Ovary (tissue), 9 donors: Measurements from ENCODE around the gene MBOAT7. TPM values are rescaled to one million over a fixed set of nuclear protein-coding genes. Genes with fewer than 3 reads are reported as not detected.

Experiments used
- DNase-seq, 5 donors: peaks; one replicate each; pipeline ENCODE4 v3.0.0-alpha.2; 2019 to 2020
- H3K27ac ChIP-seq, 2 donors: fragments of 200-600 bp; one replicate each; pipeline versions ENCODE4 v1.5.1 to v1.8.0; 2019 to 2022
- H3K27me3 ChIP-seq: fragments of 200-600 bp; one replicate; pipeline ENCODE4 v1.8.0; 2022
- H3K36me3 ChIP-seq: fragments of 200-600 bp; sonication (generic); one replicate; pipeline ENCODE4 v1.5.1; 2019
- H3K4me1 ChIP-seq: one replicate; pipeline ENCODE4 v1.8.1; 2013; ENCODE audit warnings: mild to moderate bottlenecking, moderate library complexity; ENCODE audit not compliant: insufficient read depth
- H3K4me3 ChIP-seq: fragments of 200-600 bp; sonication (generic); one replicate; pipeline ENCODE4 v1.5.1; 2017
- H3K9me3 ChIP-seq, 2 donors: fragments of 200-600 bp in 1 of 2; sonication (generic) in 1 of 2; one replicate each; pipeline versions ENCODE4 v1.5.1 to v1.8.1; 2013 to 2019; ENCODE audit warnings: mild to moderate bottlenecking in 1 of 2, moderate library complexity in 1 of 2
- CTCF ChIP-seq, 3 donors: fragments of 450-650 bp in 2 of 3; fragments of 200-600 bp in 1 of 3; IDR thresholded peaks; one replicate each; pipeline versions ENCODE4 v1.5.1 to v1.8.0; 2016 to 2022; ENCODE audit warnings: antibody characterized with exemption in 3 of 3, mild to moderate bottlenecking in 1 of 3
- EP300 ChIP-seq: sonication (generic); formaldehyde crosslinking; IDR thresholded peaks from one replicate; pipeline ENCODE4 v1.6.1; 2017; ENCODE audit warnings: antibody characterized with exemption
- POLR2A ChIP-seq: fragments of 450-650 bp; IDR thresholded peaks from one replicate; pipeline ENCODE4 v1.6.1; 2017; ENCODE audit warnings: antibody characterized with exemption, mild to moderate bottlenecking, moderate library complexity
- WGBS, 3 donors: extraction: QIAGEN DNeasy Blood & Tissue Kit in 1 of 3; methylation state at CpG; one replicate each; pipeline versions ENCODE4 v1.1.5 to v1.1.7; 2013 to 2017; 5-methylcytosine and 5-hydroxymethylcytosine counted together
- intact Hi-C, 4 donors: fragments of 100-400 bp; cut with DNase I; formaldehyde crosslinking; loops; one replicate each; pipeline versions ENCODE4 v1.11.0 to v1.15.1; 2022 to 2023
- polyA plus RNA-seq, 2 donors: library from polyadenylated mRNA; stranded (reverse); fragments of 200-250 nt in 1 of 2; fragments of 350-450 nt in 1 of 2; fragmentation: Illumina TruSeq in 1 of 2; extraction: RNeasy Lipid Tissue Mini Kit (QIAGEN cat#74804) in 1 of 2; gene quantifications; one replicate each; pipeline ENCODE4 v1.2.3, GENCODE V29; 2013 to 2014
- total RNA-seq, 7 donors: library from RNA; depleted of rRNA in 2 of 7; stranded (reverse); fragments of >200 nt in 2 of 7; fragmentation: NEBNext Ultra II Directional in 3 of 7; extraction: Animal tissue kit (Norgen Biotek cat#: 25700) in 3 of 7; gene quantifications; one replicate each; pipeline versions ENCODE4 v1.1.0 to v1.2.4, GENCODE V29; 2016 to 2023
- donor health status: DM: no; HTN: no; CAD: no; lungs with moderate emphysema.
- donor health status: DM: no; HTN: no; CAD: no.
- donor health status: Bipolar disorder and iron deficiency.
- donor health status: DM: yes; HTN: yes; CAD: no.
- donor health status: DM: no; HTN: no; CAD: no.
- donor health status: DM: yes; HTN: yes; CAD: no.

Gene MBOAT7
- total and polyA plus RNA-seq, 9 donors: 41.0 to 105 (median 51.5) TPM

GRCh38 chr19:54211235-54211634 lies 21.9 kb upstream of the MBOAT7 start:
- TF ChIP-seq CTCF (IDR thresholded peaks at IDR 0.05): no peak
- no peak for TF ChIP-seq EP300
- no peak for TF ChIP-seq POLR2A
- Histone ChIP-seq H3K36me3 (no peaks in the 10 kb centered on the region), H3K4me3 (no peak overlapping the region), H3K4me1 (peaks cover 34% of the 10 kb centered on the region), H3K27me3 (no peaks in the 10 kb centered on the region), H3K9me3 (no peaks in the 10 kb centered on the region), H3K27ac (no peak overlapping the region)
- 78 to 88% (median 87%) methylated on average over 12 of the region's 12 CpGs for WGBS, 3 donors
- no peak for DNase-seq
- intact Hi-C loops: no loop called here

- Histone ChIP-seq H3K9me3 (no peaks in the 10 kb centered on the region), H3K36me3 (no peaks in the 10 kb centered on the region), H3K4me1 (peaks cover 36% of the 10 kb centered on the region), H3K4me3 (no peak overlapping the region), H3K27ac (peak overlapping the region; percentile 57 to 82), H3K27me3 (no peaks in the 10 kb centered on the region)
- intact Hi-C loops: loop anchor here in 2 of 4 donors (1.0 to 10.0 kb wide), 2 partner anchors 21 to 1465 kb away; partner anchors contain the start of genes EPN1 (in 1 of the 2) and MBOAT7 (in 1 of the 2)
- 16 to 23% (median 20%) methylated on average over 10 of the region's 10 CpGs for WGBS, 3 donors
- DNase-seq: peak; percentile 91 to 97 (median 94)
- no peak for TF ChIP-seq POLR2A
- TF ChIP-seq EP300: no peak
- TF ChIP-seq CTCF (IDR thresholded peaks at IDR 0.05): no peak
These were observed 20.6 kb upstream of the MBOAT7 start for GRCh38 chr19:54209811-54210494.

- H3K4me3 ChIP-seq: no peak overlapping the region
- H3K27me3 ChIP-seq: no peaks in the 10 kb centered on the region
- peaks cover 37% of the 10 kb centered on the region for H3K4me1 ChIP-seq
- DNase-seq: peak in 4 of 5 donors; percentile 31 to 62 (median 52)
- intact Hi-C loops: loop anchor here in 2 of 4 donors (1.0 to 10.0 kb wide), 2 partner anchors 20 to 1466 kb away; partner anchors contain the start of genes EPN1 (in 1 of the 2) and MBOAT7 (in 1 of the 2)
- TF ChIP-seq POLR2A: no peak
- H3K36me3 ChIP-seq: no peaks in the 10 kb centered on the region
- peak overlapping the region; percentile 56 to 82 for H3K27ac ChIP-seq
- no peaks in the 10 kb centered on the region for H3K9me3 ChIP-seq
- 38 to 51% (median 44%) methylated on average over 22 to 24 of the region's 24 CpGs for WGBS, 3 donors
These were observed 19.9 kb upstream of the MBOAT7 start for GRCh38 chr19:54209058-54209810.

DNA sequence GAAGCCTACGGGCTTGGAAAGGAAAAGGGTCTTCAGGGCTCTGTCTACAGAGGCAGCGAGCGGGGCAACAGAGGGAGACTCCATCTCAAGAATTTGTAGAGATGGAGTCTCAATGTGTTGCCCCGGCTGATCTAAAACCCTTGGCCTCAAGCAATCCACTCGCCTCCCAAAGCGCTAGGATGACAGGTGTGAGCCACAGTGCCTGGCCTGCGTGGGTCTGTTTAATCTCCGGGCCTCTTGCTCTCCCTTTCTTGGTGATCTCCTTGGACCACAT lies 19.3 kb upstream of the MBOAT7 start:
- no peaks in the 10 kb centered on the region for H3K27me3 ChIP-seq
- no peak for DNase-seq
- H3K4me1 ChIP-seq: peaks cover 37% of the 10 kb centered on the region
- H3K27ac ChIP-seq: peak overlapping the region; percentile 56 to 82
- H3K36me3 ChIP-seq: no peaks in the 10 kb centered on the region
- TF ChIP-seq EP300: no peak
- TF ChIP-seq POLR2A: no peak
- no peak for TF ChIP-seq CTCF (IDR thresholded peaks at IDR 0.05)
- 50 to 58% (median 52%) methylated on average over 8 of the region's 8 CpGs for WGBS, 3 donors
- intact Hi-C loops: loop anchor here in 2 of 4 donors (1.0 to 10.0 kb wide), 2 partner anchors 19 to 1466 kb away; partner anchors contain the start of genes EPN1 (in 1 of the 2) and MBOAT7 (in 1 of the 2)
- H3K9me3 ChIP-seq: no peaks in the 10 kb centered on the region
- no peak overlapping the region for H3K4me3 ChIP-seq
